HepG2 (cell line): ENCODE measurements around the gene FN1. TPM values are rescaled to one million over a fixed set of nuclear protein-coding genes. Genes with fewer than 3 reads are reported as not detected.

Experiments
- ATAC-seq: fragments of 200-7000 bp; cut with Tn5 transposase; 3 replicates; pipeline ENCODE4 v1.9.1; 2020; ENCODE audit warnings: mild to moderate bottlenecking, moderate library complexity
- BruUV-seq: library from RNA; stranded (reverse); fragments of 400-500 nt; replicated peaks from 2 replicates; lab custom pipeline; 2021; lab: Mats Ljungman, UMichigan
- CTCF ChIA-PET: fragments of 300-600 bp; formaldehyde crosslinking; extraction: SDS; loops from one replicate; lab custom pipeline; 2021; ENCODE audit warnings: low total read pairs, inconsistent platforms, low intra/inter-chr PET ratio; lab: Yijun Ruan, JAX
- POLR2A ChIA-PET: fragments of 350-600 bp; sonication (Branson Sonifier 250); formaldehyde crosslinking; loops from one replicate; lab custom pipeline; 2020; ENCODE audit warnings: antibody characterized with exemption, inconsistent platforms; lab: Yijun Ruan, JAX
- DNase-seq: peaks from one replicate; pipeline ENCODE4 v3.0.0-alpha.2; 2015; ENCODE audit warnings: low spot score
- FAIRE-seq: peaks from 3 replicates; lab custom pipeline; 2011; peaks lifted over from hg19 to GRCh38; lab: Jason Lieb, UNC
- H2AFZ ChIP-seq: one replicate; pipeline ENCODE4 v1.6.1; 2011; ENCODE audit warnings: low read length, inconsistent platforms
- H3K27ac ChIP-seq: fragments of 300-600 bp; 3 replicates; pipeline ENCODE4 v1.8.0; 2011; ENCODE audit warnings: mixed run types, mild to moderate bottlenecking, mixed read lengths, low read length, inconsistent platforms; ENCODE audit not compliant: insufficient read depth; ENCODE audit errors: extremely low read length
- H3K27me3 ChIP-seq, 2 experiments: fragments of 200-600 bp in 1 of 2; 2 replicates in 1 of 2; 3 replicates in 1 of 2; pipeline versions ENCODE4 v1.6.0 to v1.8.0; 2011; ENCODE audit warnings: low read length in 2 of 2, mild to moderate bottlenecking in 2 of 2, moderate library complexity in 2 of 2, inconsistent platforms in 1 of 2; ENCODE audit not compliant: insufficient read depth in 2 of 2, control insufficient read depth in 1 of 2
- H3K36me3 ChIP-seq, 2 experiments: fragments of 200-600 bp in 1 of 2; replicated peaks in 1 of 2; 2 replicates in 1 of 2; 3 replicates in 1 of 2; pipeline versions ENCODE4 v1.5.1 to v1.8.0; 2011; ENCODE audit warnings: low read length in 2 of 2, inconsistent platforms in 1 of 2; ENCODE audit not compliant: insufficient read depth in 2 of 2, control insufficient read depth in 1 of 2
- H3K4me1 ChIP-seq: 2 replicates; pipeline ENCODE4 v1.5.1; 2012; ENCODE audit warnings: low read length, inconsistent platforms; ENCODE audit not compliant: insufficient read depth
- H3K4me2 ChIP-seq: 2 replicates; pipeline ENCODE4 v1.6.0; 2011; ENCODE audit warnings: low read depth, low read length, inconsistent platforms
- H3K4me3 ChIP-seq, 3 experiments: fragments of 200-600 bp in 1 of 3; sonication (generic), shearing (Covaris generic) in 1 of 3; replicated peaks in 1 of 3; 2 replicates each; pipeline ENCODE4 v1.5.1; 2011 to 2016; ENCODE audit warnings: low read length in 3 of 3, inconsistent platforms in 2 of 3, low read depth in 2 of 3, mild to moderate bottlenecking in 2 of 3, control low read depth in 1 of 3, mixed read lengths in 1 of 3; ENCODE audit not compliant: insufficient read depth in 1 of 3
- H3K79me2 ChIP-seq: one replicate; pipeline ENCODE4 v1.6.1; 2011; ENCODE audit warnings: low read length, inconsistent platforms; ENCODE audit not compliant: insufficient read depth
- H3K9ac ChIP-seq: 2 replicates; pipeline ENCODE4 v1.6.0; 2011; ENCODE audit warnings: mild to moderate bottlenecking, low read depth, low read length, inconsistent platforms; ENCODE audit not compliant: insufficient read depth
- H3K9me3 ChIP-seq: 2 replicates; pipeline ENCODE4 v1.5.1; 2012; ENCODE audit warnings: mild to moderate bottlenecking, low read length
- H4K20me1 ChIP-seq: 2 replicates; pipeline ENCODE4 v1.6.0; 2011; ENCODE audit warnings: inconsistent platforms, mild to moderate bottlenecking, low read length, moderate library complexity; ENCODE audit not compliant: insufficient read depth
- AGO2 ChIP-seq: fragments of 200-400 bp; formaldehyde crosslinking; optimal IDR thresholded peaks from 2 replicates; pipeline ENCODE3; 2017; ENCODE audit warnings: mild to moderate bottlenecking, low read depth, low read length, moderate library complexity
- HOXA9 ChIP-seq: sonication (generic); formaldehyde crosslinking; IDR thresholded peaks from 2 replicates; pipeline ENCODE4 v1.8.1; 2022; ENCODE audit warnings: missing genetic modification reagents, mild to moderate bottlenecking, moderate library complexity, borderline replicate concordance
- KDM6A ChIP-seq: IDR thresholded peaks from 2 replicates; pipeline ENCODE4 v1.6.1; 2016; ENCODE audit warnings: low read depth
- MEIS1 ChIP-seq: sonication (generic); formaldehyde crosslinking; IDR thresholded peaks from 2 replicates; pipeline ENCODE4 v1.9.0; 2021; ENCODE audit warnings: mild to moderate bottlenecking, missing genetic modification reagents, moderate library complexity, borderline replicate concordance
- POLR2AphosphoS2 ChIP-seq: IDR thresholded peaks from 2 replicates; pipeline ENCODE4 v1.6.1; 2011; ENCODE audit warnings: low read depth, low read length, improper control_type of control experiment
- RBM22 ChIP-seq: fragments of 200-400 bp; formaldehyde crosslinking; optimal IDR thresholded peaks from 2 replicates; pipeline ENCODE3; 2017; ENCODE audit warnings: mild to moderate bottlenecking, low read length, moderate library complexity
- RORA ChIP-seq: sonication (generic); formaldehyde crosslinking; IDR thresholded peaks from 2 replicates; pipeline ENCODE4 v1.5.0; 2020; ENCODE audit warnings: mild to moderate bottlenecking, missing genetic modification reagents, moderate library complexity
- SMAD1 ChIP-seq: sonication (generic); formaldehyde crosslinking; IDR thresholded peaks from 2 replicates; pipeline ENCODE4 v1.4.0; 2020; ENCODE audit warnings: missing genetic modification reagents, low read depth, mild to moderate bottlenecking, borderline replicate concordance
- SMARCE1 ChIP-seq: fragments of 450-650 bp; IDR thresholded peaks from 2 replicates; pipeline ENCODE4 v1.6.1; 2017; ENCODE audit warnings: borderline replicate concordance
- TERF1 ChIP-seq: sonication (generic); formaldehyde crosslinking; IDR thresholded peaks from 2 replicates; pipeline ENCODE4 v1.8.0; 2022; ENCODE audit warnings: mild to moderate bottlenecking, missing genetic modification reagents, moderate library complexity
- WGBS: methylation state at CpG from one replicate; pipeline ENCODE4 v1.1.6; 2017; ENCODE audit warnings: low lambda C conversion rate; 5-methylcytosine and 5-hydroxymethylcytosine counted together
- in situ Hi-C: cut with HindIII; loops from 2 replicates; pipeline ENCODE4 v1.10.0; 2017; ENCODE audit warnings: low pct_unique_long_range_greater_than_20kb; ENCODE audit not compliant: extremely low pct_ligation_motif_present
- intact Hi-C: fragments of 100-400 bp; cut with micrococcal nuclease; formaldehyde crosslinking; loops from one replicate; pipeline ENCODE4 v1.10.0; 2022; ENCODE audit not compliant: unreplicated experiment
- polyA plus RNA-seq, 8 experiments: library from polyadenylated mRNA; depleted of rRNA in 3 of 8; stranded (reverse) in 7 of 8; unstranded in 1 of 8; fragments of >200 nt; fragmentation: Illumina TruSeq in 4 of 8; extraction: Trizol in 4 of 8; gene quantifications; 2 replicates each; pipeline versions ENCODE4 v1.2.1 to v1.2.3, GENCODE V29; 2011 to 2016; ENCODE audit warnings: low read depth in 4 of 8, missing spikeins in 1 of 8, mixed read lengths in 1 of 8; ENCODE audit not compliant: insufficient read depth in 1 of 8
- total RNA-seq, 5 experiments: library from RNA; depleted of rRNA; stranded (reverse); fragments of >200 nt; fragmentation: Illumina TruSeq; extraction: Trizol; gene quantifications; 2 replicates each; pipeline ENCODE4 v1.2.3, GENCODE V29; 2016; ENCODE audit warnings: low read depth in 1 of 5

The FN1 gene
- total and polyA plus RNA-seq, 2 of the 13 experiments (the other 11 are each of a cell fraction or from before 2014, with no cell fraction given), result 1,847 to 6,471 TPM

GRCh38 chr2:215378045-215378444, 57.8 kb downstream of the FN1 start:
- H3K79me2 ChIP-seq, result no peaks in the 10 kb centered on the region
- no peak for ATAC-seq
- CTCF ChIA-PET, result no interaction called here
- BruUV-seq, result no TSS peak
- intact Hi-C loops, result no loop called here
- DNase-seq, result no peak
- H4K20me1 ChIP-seq, result peaks cover 9% of the 10 kb centered on the region
- H3K9ac ChIP-seq, result no peak overlapping the region
- no peak overlapping the region for H3K4me2 ChIP-seq
- POLR2A ChIA-PET, result interaction anchor here (0.6 to 1.7 kb wide), 2 partner anchors 13 to 18 kb away, joined by 3 to 6 read pairs; no protein-coding TSS in a partner anchor
- peaks cover 52 to 97% of the 10 kb centered on the region in 2 experiments for H3K36me3 ChIP-seq
- no peaks in the 10 kb centered on the region for H3K27me3 ChIP-seq
- in situ Hi-C loops, result no loop called here
- H3K4me1 ChIP-seq, result no peaks in the 10 kb centered on the region
- FAIRE-seq, result no peak
- no peak overlapping the region for H2AFZ ChIP-seq
- TF ChIP-seq AGO2 (peak; percentile 5), HOXA9 (CRISPR knock-in tag) (no peak), TERF1 (CRISPR knock-in tag) (no peak), POLR2AphosphoS2 (peak; percentile 58; the same call in 1 of the 2 replicates), RORA (CRISPR knock-in tag) (no peak), SMARCE1 (no peak), SMAD1 (no peak), MEIS1 (CRISPR knock-in tag) (no peak), KDM6A (CRISPR knock-in tag) (no peak), RBM22 (peak; percentile 93)
- H3K27ac ChIP-seq, result no peak overlapping the region
- H3K4me3 ChIP-seq, result no peak overlapping the region
- 93% methylated on average over 3 of the region's 3 CpGs for WGBS
- H3K9me3 ChIP-seq, result no peaks in the 10 kb centered on the region
